SK-N-MC (cell line): Measurements from ENCODE around the gene DHCR7.

ENCODE experiments used
- EZH2 ChIP-seq: fragments of 200-600 bp; sonication (generic); IDR thresholded peaks from one replicate; pipeline ENCODE4 v1.6.1; 2017; ENCODE audit warnings: antibody characterized with exemption
- FOXP2 ChIP-seq: optimal IDR thresholded peaks from 2 replicates; pipeline ENCODE3; 2011; ENCODE audit warnings: mild to moderate bottlenecking, moderate library complexity; ENCODE audit not compliant: insufficient read depth; ENCODE audit errors: extremely low read length, control extremely low read depth
- POLR2AphosphoS5 ChIP-seq: IDR thresholded peaks from 2 replicates; pipeline ENCODE4 v1.6.1; 2012; ENCODE audit warnings: mild to moderate bottlenecking, low read depth, low read length, borderline replicate concordance

DNA sequence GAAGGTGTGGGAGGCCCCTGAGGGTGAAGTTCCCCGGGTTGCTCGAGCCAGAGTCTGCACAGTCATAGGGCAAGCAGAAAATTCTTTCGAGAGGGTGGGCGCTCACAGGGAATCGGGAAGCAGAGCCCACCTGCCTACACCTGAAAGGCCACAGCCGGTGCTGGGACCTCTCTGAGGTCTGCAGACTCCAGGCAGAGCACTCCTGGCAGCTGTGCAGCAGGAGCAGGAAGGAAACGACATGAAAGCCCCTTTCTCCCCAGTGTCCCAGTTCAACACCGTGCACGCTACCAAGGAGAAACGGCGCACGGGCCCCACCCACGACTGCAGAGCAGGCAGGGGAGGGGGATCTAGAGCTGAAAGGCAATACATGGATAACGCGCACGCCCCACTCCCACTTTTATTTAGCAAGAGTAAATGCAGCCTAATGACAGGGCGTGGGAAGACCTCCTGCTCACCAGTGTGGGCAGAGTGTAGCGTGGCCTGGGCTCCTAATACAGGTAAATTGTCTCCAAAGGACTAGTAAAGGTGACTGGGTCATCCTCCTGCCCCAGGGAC, 13.5 kb downstream of the DHCR7 start:
- TF ChIP-seq EZH2: no peak
- no peak for TF ChIP-seq POLR2AphosphoS5
- TF ChIP-seq FOXP2: no peak
